ENCODE results near the gene CARD8. TPM values are rescaled to one million over a fixed set of nuclear protein-coding genes. Genes with fewer than 3 reads are reported as not detected.
"Not testable (repeated sequence)": the region's sequence is repeated elsewhere in the genome, so short reads cannot be mapped to it uniquely, and the experiment has no call there.

Gene CARD8
- total RNA-seq, 2 experiments from 2014 or later, result 247 to 253 TPM

DNA sequence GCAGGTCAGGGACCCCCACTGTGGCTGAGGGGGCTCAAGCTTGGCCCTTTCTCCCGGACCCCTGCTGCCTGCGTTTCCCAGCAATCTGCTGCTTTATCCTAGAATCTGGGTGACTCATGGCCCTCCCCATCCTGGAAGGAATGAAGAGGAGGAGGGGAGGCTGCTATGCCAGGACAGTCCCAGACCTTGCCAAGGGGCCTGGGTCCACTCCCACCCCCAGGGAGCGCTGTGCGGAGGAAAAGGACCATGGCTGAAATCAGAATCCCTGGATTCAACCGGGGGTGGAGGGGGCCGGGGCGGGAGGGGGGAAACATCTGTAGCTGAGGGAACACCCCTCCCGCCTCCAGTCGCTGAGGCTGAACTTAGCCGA, 34.7 kb upstream of the CARD8 start:
- Mint-ChIP-seq H3K4me3 (no peak overlapping the region), H3K36me3 (ENCODE audit: low read depth) (peaks cover 4% of the 10 kb centered on the region), H3K9me3 (peaks cover 4% of the 10 kb centered on the region), H3K27ac (no peak overlapping the region), H3K27me3 (peaks cover 8% of the 10 kb centered on the region), H3K4me1 (peaks cover 6% of the 10 kb centered on the region)
- DNase-seq, result no peak
- CTCF ChIA-PET, result interaction anchor here (1.1 to 2.3 kb wide), 7 partner anchors 12 to 30 kb away, joined by 3 to 13 read pairs (median 5); no protein-coding TSS in a partner anchor
- POLR2A ChIA-PET, result interaction anchor here (1.2 kb wide), 1 partner anchor 43 kb away, joined by 3 read pairs; no protein-coding TSS in a partner anchor

- H3K9me3 Mint-ChIP-seq, result peaks cover 11% of the 10 kb centered on the region
- CTCF ChIA-PET, result interaction anchor here (0.7 kb wide), 2 partner anchors 23 to 248 kb away, joined by 3 read pairs; no protein-coding TSS in a partner anchor
- H3K4me1 Mint-ChIP-seq, result peaks cover 6% of the 10 kb centered on the region
- peaks cover 10% of the 10 kb centered on the region for H3K36me3 Mint-ChIP-seq (ENCODE audit: low read depth)
- no peak overlapping the region for H3K27ac Mint-ChIP-seq
- H3K27me3 Mint-ChIP-seq, result peaks cover 12% of the 10 kb centered on the region
- no peak overlapping the region for H3K4me3 Mint-ChIP-seq
- POLR2A ChIA-PET, result no interaction called here
- no peak for DNase-seq
These were observed 32.0 kb upstream of the CARD8 start for GRCh38 chr19:48287748-48288147.

- H3K4me3 Mint-ChIP-seq, result no peak overlapping the region
- peaks cover 12% of the 10 kb centered on the region for H3K27me3 Mint-ChIP-seq
- ChIA-PET CTCF (no interaction called here), POLR2A (no interaction called here)
- no peaks in the 10 kb centered on the region for H3K4me1 Mint-ChIP-seq
- H3K36me3 Mint-ChIP-seq (ENCODE audit: low read depth), result peaks cover 10% of the 10 kb centered on the region
- H3K27ac Mint-ChIP-seq, result no peak overlapping the region
- no peak for DNase-seq
- H3K9me3 Mint-ChIP-seq, result peaks cover 11% of the 10 kb centered on the region
These were observed 29.2 kb upstream of the CARD8 start for GRCh38 chr19:48284896-48285295.

- CTCF ChIA-PET, result no interaction called here
- Mint-ChIP-seq H3K27ac (no peak overlapping the region), H3K36me3 (ENCODE audit: low read depth) (peaks cover 10% of the 10 kb centered on the region), H3K4me3 (no peak overlapping the region), H3K9me3 (peaks cover 11% of the 10 kb centered on the region), H3K27me3 (peaks cover 10% of the 10 kb centered on the region), H3K4me1 (no peaks in the 10 kb centered on the region)
- POLR2A ChIA-PET, result no interaction called here
- no peak for DNase-seq
These were observed 28.2 kb upstream of the CARD8 start for GRCh38 chr19:48283908-48284307.

DNA sequence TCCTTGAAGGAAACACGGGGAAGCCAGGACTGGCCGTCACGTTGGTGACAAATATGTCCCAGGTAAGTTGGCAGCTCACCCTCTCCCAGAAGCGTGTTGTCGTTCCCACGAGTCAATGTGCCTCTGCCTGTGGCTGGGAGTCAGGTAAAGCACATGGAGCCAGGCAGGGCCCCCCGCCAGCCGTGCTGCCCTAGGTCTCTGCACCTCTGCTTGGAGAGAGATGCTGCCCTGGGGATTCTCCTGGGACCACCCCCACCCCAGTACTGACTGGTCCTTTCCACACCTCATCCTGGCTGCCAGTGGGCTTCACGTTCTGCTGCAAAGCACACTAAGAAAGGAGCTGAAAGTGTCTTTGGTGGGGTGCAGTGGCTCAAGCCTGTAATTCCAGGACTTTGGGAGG, 24.0 kb upstream of the CARD8 start:
- H3K4me1 Mint-ChIP-seq, result no peaks in the 10 kb centered on the region
- no peak overlapping the region for H3K27ac Mint-ChIP-seq
- peaks cover 7% of the 10 kb centered on the region for H3K9me3 Mint-ChIP-seq
- H3K27me3 Mint-ChIP-seq, result peaks cover 2% of the 10 kb centered on the region
- peaks cover 3% of the 10 kb centered on the region for H3K36me3 Mint-ChIP-seq (ENCODE audit: low read depth)
- ChIA-PET CTCF (no interaction called here), POLR2A (no interaction called here)
- no peak for DNase-seq
- H3K4me3 Mint-ChIP-seq, result no peak overlapping the region

DNA sequence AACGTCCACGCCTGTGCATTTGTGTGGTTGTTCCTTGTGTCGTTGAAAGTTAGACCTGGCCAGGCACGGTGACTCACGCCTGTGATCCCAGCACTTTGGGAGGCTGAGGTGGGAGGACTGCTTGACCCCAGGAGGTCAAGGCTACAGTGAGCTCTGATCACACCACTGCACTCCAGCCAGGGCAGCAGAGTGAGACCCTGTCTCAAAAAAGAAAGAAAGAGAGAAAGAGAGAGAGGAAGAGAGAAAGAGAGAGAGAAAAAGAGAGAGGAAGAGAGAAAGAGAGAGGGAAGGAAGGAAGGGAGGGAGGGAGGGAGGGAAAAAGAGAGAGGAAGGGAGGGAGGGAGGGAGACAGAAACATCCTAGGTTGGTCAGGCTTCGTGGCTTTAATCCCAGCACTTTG, 19.2 kb upstream of the CARD8 start:
- H3K27ac Mint-ChIP-seq, result no peak overlapping the region
- ChIA-PET CTCF (no interaction called here), POLR2A (no interaction called here)
- DNase-seq, result no peak
- peaks cover 12% of the 10 kb centered on the region for H3K4me1 Mint-ChIP-seq
- peaks cover 7% of the 10 kb centered on the region for H3K27me3 Mint-ChIP-seq
- H3K9me3 Mint-ChIP-seq, result no peaks in the 10 kb centered on the region
- H3K36me3 Mint-ChIP-seq (ENCODE audit: low read depth), result no peaks in the 10 kb centered on the region
- no peak overlapping the region for H3K4me3 Mint-ChIP-seq

GRCh38 chr19:48274173-48274572, 18.5 kb upstream of the CARD8 start:
- no peak for DNase-seq
- Mint-ChIP-seq H3K27me3 (peaks cover 11% of the 10 kb centered on the region), H3K36me3 (ENCODE audit: low read depth) (no peaks in the 10 kb centered on the region), H3K4me1 (peaks cover 17% of the 10 kb centered on the region), H3K27ac (no peak overlapping the region), H3K4me3 (no peak overlapping the region), H3K9me3 (no peaks in the 10 kb centered on the region)
- ChIA-PET CTCF (interaction anchor here (1.0 to 1.4 kb wide), 2 partner anchors 9 to 17 kb away, joined by 3 to 13 read pairs; no protein-coding TSS in a partner anchor), POLR2A (no interaction called here)

DNA sequence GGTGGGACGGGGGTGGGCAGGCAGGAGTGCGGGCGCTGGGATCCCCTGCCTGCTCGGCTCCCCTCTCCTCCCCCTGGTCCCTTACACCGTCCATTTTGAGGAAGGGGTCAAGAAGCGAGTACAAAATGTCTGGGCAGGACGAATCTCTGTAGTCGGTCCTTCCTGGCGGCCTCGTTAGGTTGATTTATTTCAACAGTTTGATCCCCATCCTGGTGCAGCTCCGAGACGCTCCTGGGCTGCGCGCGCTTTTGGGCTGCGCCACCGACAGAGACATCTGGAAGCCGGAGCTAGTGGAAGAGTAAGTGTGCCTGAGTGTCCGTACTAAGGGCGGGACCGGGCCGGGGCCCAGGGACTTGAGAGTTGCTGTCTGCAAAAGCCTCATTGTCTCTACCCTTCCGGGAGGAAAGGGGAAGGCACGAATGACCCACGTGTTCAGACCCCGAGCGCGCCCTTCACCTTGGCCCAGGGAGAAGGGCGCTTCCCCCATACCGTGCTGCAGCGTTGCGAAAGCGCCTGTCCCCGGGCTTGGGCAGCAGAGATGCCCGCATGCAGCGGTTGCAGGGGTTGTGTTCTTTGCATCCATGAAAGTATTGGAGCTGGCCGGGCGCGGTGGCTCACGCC, 15.9 kb upstream of the CARD8 start:
- peak; percentile 24 for DNase-seq
- Mint-ChIP-seq H3K9me3 (no peaks in the 10 kb centered on the region), H3K36me3 (ENCODE audit: low read depth) (no peaks in the 10 kb centered on the region), H3K27ac (peak overlapping the region; percentile 12), H3K4me1 (peaks cover 20% of the 10 kb centered on the region), H3K4me3 (peak overlapping the region; percentile 85), H3K27me3 (peaks cover 13% of the 10 kb centered on the region)
- POLR2A ChIA-PET, result interaction anchor here (1.0 to 2.4 kb wide), 2 partner anchors 15 to 62 kb away, joined by 4 to 7 read pairs; partner anchors contain the start of gene CARD8
- CTCF ChIA-PET, result interaction anchor here (0.7 to 2.1 kb wide), 5 partner anchors 11 to 1016 kb away, joined by 3 to 12 read pairs (median 4); no protein-coding TSS in a partner anchor

- peaks cover 17% of the 10 kb centered on the region for H3K27me3 Mint-ChIP-seq
- H3K27ac Mint-ChIP-seq; H3K9me3 Mint-ChIP-seq; H3K36me3 Mint-ChIP-seq (ENCODE audit: low read depth); DNase-seq; POLR2A ChIA-PET: not testable (repeated sequence)
- CTCF ChIA-PET, result interaction anchor here (1.7 to 3.7 kb wide), 3 partner anchors 9 to 64 kb away, joined by 4 to 21 read pairs (median 8); no protein-coding TSS in a partner anchor
- peak overlapping the region; percentile 14 for H3K4me3 Mint-ChIP-seq
- H3K4me1 Mint-ChIP-seq, result peaks cover 24% of the 10 kb centered on the region
These were observed 13.9 kb upstream of the CARD8 start for GRCh38 chr19:48269617-48270026.

- H3K9me3 Mint-ChIP-seq; H3K27ac Mint-ChIP-seq; DNase-seq; H3K36me3 Mint-ChIP-seq (ENCODE audit: low read depth); H3K4me3 Mint-ChIP-seq: not testable (repeated sequence)
- H3K4me1 Mint-ChIP-seq, result peaks cover 27% of the 10 kb centered on the region
- CTCF ChIA-PET, result interaction anchor here (1.2 kb wide), 1 partner anchor 8 kb away, joined by 3 read pairs; no protein-coding TSS in a partner anchor
- H3K27me3 Mint-ChIP-seq, result peaks cover 17% of the 10 kb centered on the region
- POLR2A ChIA-PET, result interaction anchor here (1.0 to 1.3 kb wide), 2 partner anchors 16 kb away, joined by 3 to 4 read pairs; no protein-coding TSS in a partner anchor
These were observed 9.6 kb upstream of the CARD8 start for GRCh38 chr19:48265326-48265725.

DNA sequence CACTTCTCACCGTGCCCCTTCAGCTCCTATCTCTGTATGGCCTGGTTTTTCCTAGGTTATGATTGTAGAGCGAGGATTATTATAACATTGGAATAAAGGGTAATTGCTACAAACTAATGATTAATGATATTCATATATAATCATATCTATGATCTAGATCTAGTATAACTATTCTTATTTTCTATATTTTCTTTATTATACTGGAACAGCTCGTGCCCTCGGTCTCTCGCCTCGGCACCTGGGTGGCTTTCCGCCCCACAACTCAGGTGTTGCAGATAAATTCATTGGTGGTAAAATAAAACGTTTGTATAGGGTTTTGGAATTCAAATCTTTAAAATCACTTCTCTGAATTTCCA, 4.6 kb upstream of the CARD8 start:
- H3K4me3 Mint-ChIP-seq, result peak overlapping the region; percentile 83
- not testable (repeated sequence) for H3K27me3 Mint-ChIP-seq; DNase-seq; H3K9me3 Mint-ChIP-seq; H3K36me3 Mint-ChIP-seq (ENCODE audit: low read depth)
- ChIA-PET CTCF (interaction anchor here (0.6 to 4.5 kb wide), 21 partner anchors 9 to 150 kb away, joined by 3 to 29 read pairs (median 4); partner anchors contain the start of genes KDELR1, PLA2G4C, ZNF114 and ZSWIM9), POLR2A (interaction anchor here (0.6 to 8.7 kb wide), 13 partner anchors 10 to 254 kb away, joined by 3 to 101 read pairs (median 6); partner anchors contain the start of genes LIG1, PLA2G4C, SYNGR4 and TMEM143)
- H3K4me1 Mint-ChIP-seq, result peaks cover 37% of the 10 kb centered on the region
- H3K27ac Mint-ChIP-seq, result peak overlapping the region; percentile 91

DNA sequence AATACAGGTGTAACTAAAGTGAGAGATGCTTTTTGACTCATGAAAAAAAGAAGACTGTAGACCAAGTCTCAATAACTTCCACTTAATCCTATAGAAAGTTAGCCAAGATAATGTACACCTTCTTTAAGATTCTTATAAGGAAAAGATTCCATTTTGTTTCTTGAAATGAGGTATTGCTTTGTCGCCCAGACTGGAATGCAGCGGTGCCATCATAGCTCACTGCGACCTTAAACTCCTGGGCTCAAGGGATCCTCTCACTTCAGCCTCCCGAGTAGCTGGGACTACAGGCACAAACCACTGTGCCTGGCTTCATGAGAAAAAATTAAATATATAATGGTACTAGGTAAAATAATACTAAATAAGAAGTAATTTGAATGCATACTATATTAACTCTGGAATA, 3.3 kb upstream of the CARD8 start:
- ChIA-PET POLR2A (interaction anchor here (0.7 to 8.7 kb wide), 13 partner anchors 8 to 148 kb away, joined by 3 to 101 read pairs (median 5); partner anchors contain the start of genes KDELR1, LIG1, PLA2G4C and SYNGR4), CTCF (interaction anchor here (0.9 to 4.5 kb wide), 9 partner anchors 9 to 152 kb away, joined by 3 to 29 read pairs (median 9); partner anchors contain the start of gene PLA2G4C)
- Mint-ChIP-seq H3K36me3 (ENCODE audit: low read depth) (peaks cover 12% of the 10 kb centered on the region), H3K4me1 (peaks cover 48% of the 10 kb centered on the region), H3K27ac (peak overlapping the region; percentile 91), H3K4me3 (peak overlapping the region; percentile 74)
- not testable (repeated sequence) for H3K27me3 Mint-ChIP-seq, H3K9me3 Mint-ChIP-seq, DNase-seq

DNA sequence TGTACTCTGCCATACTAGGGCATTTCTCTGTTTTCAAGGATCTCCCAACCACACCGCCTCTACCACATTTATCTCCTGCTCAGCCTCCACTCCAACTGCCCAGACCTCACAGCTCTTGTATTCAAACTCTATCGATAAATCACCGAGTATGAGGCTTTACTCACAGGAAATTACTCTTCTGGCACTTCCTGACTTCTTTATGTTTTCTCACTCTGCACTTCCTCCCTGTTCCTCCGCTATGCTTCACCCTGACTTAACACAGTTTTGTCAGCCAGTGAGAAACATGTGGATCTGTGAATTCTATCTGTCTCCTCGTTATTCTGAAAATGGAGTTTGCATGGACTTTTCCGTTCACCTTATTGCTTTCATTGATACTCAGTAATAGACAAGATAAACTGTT, 2.6 kb upstream of the CARD8 start:
- ChIA-PET POLR2A (interaction anchor here (4.9 to 8.7 kb wide), 3 partner anchors 9 to 55 kb away, joined by 49 to 101 read pairs (median 69); no protein-coding TSS in a partner anchor), CTCF (interaction anchor here (4.5 kb wide), 1 partner anchor 13 kb away, joined by 29 read pairs; no protein-coding TSS in a partner anchor)
- Mint-ChIP-seq H3K36me3 (ENCODE audit: low read depth) (peaks cover 15% of the 10 kb centered on the region), H3K27ac (peak overlapping the region; percentile 91), H3K9me3 (no peaks in the 10 kb centered on the region), H3K4me1 (peaks cover 54% of the 10 kb centered on the region), H3K27me3 (no peaks in the 10 kb centered on the region), H3K4me3 (peak overlapping the region; percentile 74)
- peak; percentile 50 for DNase-seq

Measured in activated CD4-positive, alpha-beta memory T cell treated with anti-CD3 and anti-CD28 coated beads, Interleukin-2, amount 10 ng/mL, durations not matched to agents 7 days and 5 days (primary cell).